Stomach (tissue), 9 donors: Measurements from ENCODE around the gene VWC2L. TPM values are rescaled to one million over a fixed set of nuclear protein-coding genes. Genes with fewer than 3 reads are reported as not detected.
A peak's percentile ranks its signal among the peaks of the same experiment; 100 is the strongest.

ENCODE experiments used
- DNase-seq, 2 donors: peaks; one replicate each; pipeline versions ENCODE4 v3.0.0 to v3.0.0-alpha.2; 2013 to 2019
- H3K27ac ChIP-seq, 5 donors: fragments of 200-600 bp in 4 of 5; sonication (generic) in 4 of 5; one replicate each; pipeline ENCODE4 v1.5.1; 2013 to 2019; ENCODE audit warnings: mild to moderate bottlenecking in 1 of 5, moderate library complexity in 1 of 5
- H3K27me3 ChIP-seq, 3 donors: fragments of 200-600 bp; sonication (generic); one replicate each; pipeline ENCODE4 v1.5.1; 2017 to 2019; ENCODE audit warnings: mixed run types in 1 of 3
- H3K36me3 ChIP-seq, 4 donors: fragments of 200-600 bp; sonication (generic); 1 replicate in 3 of 4; 2 replicates in 1 of 4; pipeline ENCODE4 v1.5.1; 2016 to 2019
- H3K4me1 ChIP-seq, 4 donors: fragments of 200-600 bp; sonication (generic); one replicate each; pipeline ENCODE4 v1.5.1; 2016 to 2019
- H3K4me3 ChIP-seq, 4 donors: fragments of 200-600 bp; sonication (generic) in 3 of 4; one replicate each; pipeline ENCODE4 v1.5.1; 2016 to 2019; ENCODE audit warnings: mild to moderate bottlenecking in 1 of 4
- H3K9me3 ChIP-seq, 4 donors: fragments of 200-600 bp; sonication (generic); one replicate each; pipeline ENCODE4 v1.5.1; 2016 to 2019
- EP300 ChIP-seq: sonication (generic); formaldehyde crosslinking; IDR thresholded peaks from one replicate; pipeline ENCODE4 v1.6.1; 2017; ENCODE audit warnings: antibody characterized with exemption
- POLR2A ChIP-seq, 4 donors: fragments of 450-650 bp; IDR thresholded peaks; one replicate each; pipeline ENCODE4 v1.6.1; 2016; ENCODE audit warnings: antibody characterized with exemption in 4 of 4, control low read depth in 2 of 4, mild to moderate bottlenecking in 1 of 4, moderate library complexity in 1 of 4
- POLR2AphosphoS5 ChIP-seq, 3 donors: sonication (generic); formaldehyde crosslinking; IDR thresholded peaks; one replicate each; pipeline ENCODE4 v1.6.1; 2016; ENCODE audit warnings: antibody characterized with exemption in 3 of 3
- WGBS, 5 donors: extraction: QIAGEN DNeasy Blood & Tissue Kit in 3 of 5; methylation state at CpG; one replicate each; pipeline versions ENCODE4 v1.1.5 to v1.1.7; 2013 to 2018; 5-methylcytosine and 5-hydroxymethylcytosine counted together
- intact Hi-C: fragments of 100-400 bp; cut with DNase I; formaldehyde crosslinking; loops from one replicate; pipeline ENCODE4 v1.15.1; 2023; ENCODE audit warnings: low total_unique reads
- polyA plus RNA-seq, 3 donors: library from polyadenylated mRNA; stranded (reverse); fragments of 200-250 nt; gene quantifications; one replicate each; pipeline ENCODE4 v1.2.3, GENCODE V29; 2013
- total RNA-seq, 5 donors: library from RNA; depleted of rRNA; stranded (reverse); fragments of >200 nt; gene quantifications; one replicate each; pipeline versions ENCODE4 v1.1.0 to v1.2.3, GENCODE V29; 2014 to 2016
- TF ChIP-seq, protein P1 (sequence below), 7 experiments: fragments of 450-650 bp in 4 of 7; fragments of 200-600 bp in 3 of 7; sonication (generic) in 3 of 7; IDR thresholded peaks; one replicate each; pipeline ENCODE4 v1.5.1; 2016 to 2019; ENCODE audit warnings: antibody characterized with exemption in 7 of 7, control low read depth in 2 of 7, mild to moderate bottlenecking in 1 of 7
- donor health status: healthy with polysubstance abuse.
- donor health status: Bipolar disorder and iron deficiency.
- donor health status: healthy.

The VWC2L gene
- total and polyA plus RNA-seq, 8 donors, result 0.55 TPM; not detected in 7

DNA sequence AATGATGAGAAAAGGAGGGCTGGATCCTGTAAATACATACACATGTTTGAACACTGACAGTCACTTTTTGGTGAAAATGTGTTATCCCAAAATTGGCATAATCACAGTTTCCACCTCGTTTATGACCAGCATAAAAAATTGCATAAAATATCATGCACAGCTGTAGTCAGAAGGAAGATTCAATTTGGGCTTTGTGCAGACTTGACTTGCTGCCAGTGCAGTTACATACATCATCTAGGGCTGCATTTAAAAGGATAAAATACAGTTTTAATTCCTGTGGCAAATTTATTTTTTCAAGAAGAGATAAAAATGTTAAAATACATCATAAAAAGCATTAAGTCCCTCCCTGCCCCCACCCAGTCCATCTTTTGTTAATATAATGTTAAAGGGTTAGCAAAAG lies 103.8 kb downstream of the VWC2L start:
- peak in 1 of 2 donors; percentile 35 for DNase-seq
- TF ChIP-seq EP300, result no peak
- TF ChIP-seq POLR2A (IDR thresholded peaks at IDR 0.05), result no peak
- no peak for TF ChIP-seq POLR2AphosphoS5 (IDR thresholded peaks at IDR 0.05)
- TF ChIP-seq, protein P1, sequence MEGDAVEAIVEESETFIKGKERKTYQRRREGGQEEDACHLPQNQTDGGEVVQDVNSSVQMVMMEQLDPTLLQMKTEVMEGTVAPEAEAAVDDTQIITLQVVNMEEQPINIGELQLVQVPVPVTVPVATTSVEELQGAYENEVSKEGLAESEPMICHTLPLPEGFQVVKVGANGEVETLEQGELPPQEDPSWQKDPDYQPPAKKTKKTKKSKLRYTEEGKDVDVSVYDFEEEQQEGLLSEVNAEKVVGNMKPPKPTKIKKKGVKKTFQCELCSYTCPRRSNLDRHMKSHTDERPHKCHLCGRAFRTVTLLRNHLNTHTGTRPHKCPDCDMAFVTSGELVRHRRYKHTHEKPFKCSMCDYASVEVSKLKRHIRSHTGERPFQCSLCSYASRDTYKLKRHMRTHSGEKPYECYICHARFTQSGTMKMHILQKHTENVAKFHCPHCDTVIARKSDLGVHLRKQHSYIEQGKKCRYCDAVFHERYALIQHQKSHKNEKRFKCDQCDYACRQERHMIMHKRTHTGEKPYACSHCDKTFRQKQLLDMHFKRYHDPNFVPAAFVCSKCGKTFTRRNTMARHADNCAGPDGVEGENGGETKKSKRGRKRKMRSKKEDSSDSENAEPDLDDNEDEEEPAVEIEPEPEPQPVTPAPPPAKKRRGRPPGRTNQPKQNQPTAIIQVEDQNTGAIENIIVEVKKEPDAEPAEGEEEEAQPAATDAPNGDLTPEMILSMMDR (IDR thresholded peaks at IDR 0.05), result no peak
- Histone ChIP-seq H3K36me3 (no peaks in the 10 kb centered on the region), H3K27ac (no peak overlapping the region), H3K9me3 (no peaks in the 10 kb centered on the region), H3K4me3 (no peak overlapping the region), H3K4me1 (no peaks in the 10 kb centered on the region), H3K27me3 (no peaks in the 10 kb centered on the region)
- intact Hi-C loops, result no loop called here
- WGBS, 5 donors, result 17 to 43% (median 22%) methylated on average over 1 of the region's 1 CpG

DNA sequence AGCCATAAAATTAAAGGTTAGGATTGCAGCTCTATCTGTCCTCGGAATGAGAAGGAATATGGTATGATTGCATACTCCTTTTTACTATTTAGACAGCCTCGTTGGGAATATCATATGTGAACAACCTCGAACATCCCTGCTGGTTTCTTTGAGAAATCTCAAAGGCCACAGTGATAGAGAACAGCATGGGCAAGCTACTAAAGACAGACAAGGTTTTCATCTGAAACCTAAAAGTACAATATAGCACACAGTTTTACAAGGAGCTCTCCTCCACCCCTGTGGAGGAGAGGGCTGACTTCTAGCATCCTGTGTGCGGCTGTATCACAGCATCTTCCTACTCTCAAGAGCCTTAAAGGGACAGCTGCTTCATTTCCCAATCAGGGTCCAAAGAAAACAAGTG lies 104.3 kb downstream of the VWC2L start:
- TF ChIP-seq POLR2AphosphoS5 (IDR thresholded peaks at IDR 0.05), result no peak
- TF ChIP-seq, protein P1 (IDR thresholded peaks at IDR 0.05), result no peak
- TF ChIP-seq EP300, result no peak
- no peak for TF ChIP-seq POLR2A (IDR thresholded peaks at IDR 0.05)
- intact Hi-C loops, result no loop called here
- WGBS, 5 donors, result 38 to 67% (median 57%) methylated on average over 4 of the region's 4 CpGs
- no peaks in the 10 kb centered on the region for H3K36me3 ChIP-seq
- H3K4me3 ChIP-seq, result no peak overlapping the region
- H3K27ac ChIP-seq, result no peak overlapping the region
- H3K27me3 ChIP-seq, result no peaks in the 10 kb centered on the region
- DNase-seq, result no peak
- no peaks in the 10 kb centered on the region for H3K4me1 ChIP-seq
- H3K9me3 ChIP-seq, result no peaks in the 10 kb centered on the region

DNA sequence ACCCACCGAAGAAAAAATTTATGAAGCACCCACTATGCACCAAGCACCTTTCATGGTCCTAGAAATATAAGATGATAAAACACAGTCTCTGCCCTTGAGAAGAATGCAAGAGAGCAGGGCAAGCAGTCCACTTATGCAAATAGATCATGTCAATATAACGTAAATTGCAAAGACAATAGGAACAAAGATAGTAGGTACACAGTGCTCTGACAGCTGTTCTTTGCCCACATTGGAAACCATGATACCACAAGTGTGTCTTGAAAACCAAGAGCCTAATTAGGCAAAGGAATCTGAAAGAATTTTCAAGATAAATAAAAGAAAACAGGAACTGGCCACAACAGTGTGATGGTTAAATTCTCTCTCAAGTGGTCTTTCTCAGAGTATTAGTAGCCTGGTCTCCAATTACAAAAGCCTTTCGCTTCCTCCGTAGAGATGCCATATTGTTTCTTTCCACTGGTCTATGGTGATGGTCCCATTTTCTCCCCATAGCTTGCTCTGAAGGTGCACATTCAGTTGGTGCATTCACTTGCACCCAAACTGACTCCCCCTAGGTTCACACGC lies 108.5 kb downstream of the VWC2L start:
- intact Hi-C loops, result no loop called here
- Histone ChIP-seq H3K27me3 (no peaks in the 10 kb centered on the region), H3K9me3 (no peaks in the 10 kb centered on the region), H3K4me3 (no peak overlapping the region), H3K4me1 (no peaks in the 10 kb centered on the region), H3K36me3 (no peaks in the 10 kb centered on the region), H3K27ac (no peak overlapping the region)
- WGBS, 5 donors, result 73 to 82% (median 77%) methylated on average over 5 of the region's 5 CpGs
- DNase-seq, result no peak
- TF ChIP-seq, protein P1 (IDR thresholded peaks at IDR 0.05), result no peak
- TF ChIP-seq POLR2A (IDR thresholded peaks at IDR 0.05), result no peak
- TF ChIP-seq EP300, result no peak
- TF ChIP-seq POLR2AphosphoS5 (IDR thresholded peaks at IDR 0.05), result no peak

DNA sequence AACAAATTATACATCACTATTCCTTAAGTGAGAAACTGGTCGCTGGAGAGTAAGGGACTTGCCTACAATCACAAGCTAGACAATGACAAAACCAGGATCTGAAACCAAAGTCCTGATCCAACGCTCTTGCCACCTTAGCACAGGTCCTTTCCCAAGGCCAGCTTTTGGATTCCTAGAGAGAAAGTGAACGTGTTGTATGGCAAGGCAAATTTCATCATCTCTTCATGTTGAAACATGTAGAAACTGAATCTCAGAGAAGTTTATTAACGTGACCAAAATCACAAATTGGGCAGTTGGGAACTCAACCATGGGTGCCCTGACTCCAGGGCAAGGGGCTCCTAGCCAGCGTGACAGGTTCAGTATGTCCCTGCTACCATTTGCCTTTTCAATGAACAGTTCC lies 118.2 kb downstream of the VWC2L start:
- Histone ChIP-seq H3K27ac (no peak overlapping the region), H3K4me1 (no peaks in the 10 kb centered on the region), H3K4me3 (no peak overlapping the region), H3K36me3 (no peaks in the 10 kb centered on the region), H3K9me3 (no peaks in the 10 kb centered on the region), H3K27me3 (no peaks in the 10 kb centered on the region)
- intact Hi-C loops, result no loop called here
- 77 to 86% (median 83%) methylated on average over 5 of the region's 5 CpGs for WGBS, 5 donors
- TF ChIP-seq POLR2AphosphoS5 (IDR thresholded peaks at IDR 0.05), result no peak
- TF ChIP-seq, protein P1 (IDR thresholded peaks at IDR 0.05), result no peak
- TF ChIP-seq POLR2A (IDR thresholded peaks at IDR 0.05), result no peak
- TF ChIP-seq EP300, result no peak
- DNase-seq, result no peak
